Dedifferentiated amniotic fluid mesenchymal stem cell (primary cell): ENCODE results near the gene TP53I3.
"Not testable (repeated sequence)": the region's sequence is repeated elsewhere in the genome, so short reads cannot be mapped to it uniquely, and the experiment has no call there.

Source experiments
- DNase-seq: peaks from one replicate; pipeline ENCODE4 v3.0.0-alpha.2; 2016; ENCODE audit errors: extremely low spot score

TP53I3 gene

DNA sequence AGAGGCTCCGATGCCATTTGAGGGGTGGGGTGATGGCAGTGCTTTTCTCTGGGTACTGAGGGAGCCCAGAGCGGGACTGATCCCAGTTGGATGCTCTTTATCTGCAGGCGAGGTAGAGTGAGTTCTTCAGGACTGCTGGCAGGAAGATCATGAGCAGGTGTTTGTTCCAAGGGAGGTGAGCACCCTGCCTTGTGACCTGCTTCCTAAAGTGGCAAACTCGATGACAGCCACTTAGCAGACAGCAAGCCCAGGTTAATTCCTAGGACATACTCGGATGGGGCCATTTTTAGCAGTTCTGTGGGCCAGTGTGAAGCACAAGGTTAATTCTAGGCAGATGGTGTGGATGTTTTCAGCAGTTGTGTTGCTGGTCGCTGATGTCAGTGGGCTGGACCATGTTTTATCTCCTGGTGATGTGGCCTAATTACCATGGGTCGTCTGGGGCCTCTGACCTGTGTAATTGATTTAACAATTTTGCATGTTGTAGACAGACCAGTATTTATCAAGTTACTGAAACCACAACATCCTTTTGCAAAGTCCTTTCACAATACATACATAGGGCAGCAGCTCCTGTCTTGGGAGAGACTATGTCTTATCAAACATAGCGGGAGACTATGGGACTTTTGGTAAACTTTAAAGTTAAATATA is 30.1 kb downstream of the TP53I3 start:
- DNase-seq, result no peak

DNA sequence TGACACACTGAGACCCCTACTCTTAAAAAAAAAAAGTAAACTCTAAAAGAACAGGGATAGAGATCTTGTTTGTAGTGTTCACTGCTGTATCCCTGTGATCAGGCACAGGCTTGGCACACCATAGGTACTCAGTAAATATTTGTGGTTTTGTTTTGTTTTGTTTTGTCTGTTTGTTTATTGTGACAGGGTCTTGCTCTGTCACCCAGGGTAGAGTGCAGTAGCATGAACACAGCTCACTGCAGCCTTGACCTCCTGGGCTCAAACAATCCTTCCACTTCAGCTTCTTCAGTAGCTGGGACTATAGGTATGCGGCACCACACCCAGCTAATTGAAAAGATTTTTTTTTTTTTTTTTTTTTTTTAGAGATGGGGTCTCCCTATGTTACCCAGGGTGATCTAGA is 31.7 kb downstream of the TP53I3 start:
- no peak for DNase-seq

DNA sequence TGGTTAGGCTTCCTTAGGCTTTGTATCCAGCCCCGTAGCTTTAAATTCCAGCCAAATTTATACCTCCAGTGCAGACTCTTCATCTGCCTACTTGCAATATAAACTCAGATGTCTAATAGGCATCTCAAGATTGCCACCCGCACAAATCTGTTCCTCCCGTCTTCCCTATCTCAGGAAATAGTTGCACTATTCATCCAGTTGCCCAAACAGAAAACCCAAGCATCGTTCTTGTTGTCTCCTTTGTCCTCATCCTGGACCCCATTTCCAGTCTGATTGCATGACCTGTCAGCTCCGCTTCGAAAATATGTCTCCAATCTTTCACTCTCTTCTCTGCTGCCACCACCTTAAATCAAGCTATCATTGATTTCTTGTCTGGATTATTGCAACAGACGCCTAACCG is 32.8 kb downstream of the TP53I3 start:
- DNase-seq, result no peak

DNA sequence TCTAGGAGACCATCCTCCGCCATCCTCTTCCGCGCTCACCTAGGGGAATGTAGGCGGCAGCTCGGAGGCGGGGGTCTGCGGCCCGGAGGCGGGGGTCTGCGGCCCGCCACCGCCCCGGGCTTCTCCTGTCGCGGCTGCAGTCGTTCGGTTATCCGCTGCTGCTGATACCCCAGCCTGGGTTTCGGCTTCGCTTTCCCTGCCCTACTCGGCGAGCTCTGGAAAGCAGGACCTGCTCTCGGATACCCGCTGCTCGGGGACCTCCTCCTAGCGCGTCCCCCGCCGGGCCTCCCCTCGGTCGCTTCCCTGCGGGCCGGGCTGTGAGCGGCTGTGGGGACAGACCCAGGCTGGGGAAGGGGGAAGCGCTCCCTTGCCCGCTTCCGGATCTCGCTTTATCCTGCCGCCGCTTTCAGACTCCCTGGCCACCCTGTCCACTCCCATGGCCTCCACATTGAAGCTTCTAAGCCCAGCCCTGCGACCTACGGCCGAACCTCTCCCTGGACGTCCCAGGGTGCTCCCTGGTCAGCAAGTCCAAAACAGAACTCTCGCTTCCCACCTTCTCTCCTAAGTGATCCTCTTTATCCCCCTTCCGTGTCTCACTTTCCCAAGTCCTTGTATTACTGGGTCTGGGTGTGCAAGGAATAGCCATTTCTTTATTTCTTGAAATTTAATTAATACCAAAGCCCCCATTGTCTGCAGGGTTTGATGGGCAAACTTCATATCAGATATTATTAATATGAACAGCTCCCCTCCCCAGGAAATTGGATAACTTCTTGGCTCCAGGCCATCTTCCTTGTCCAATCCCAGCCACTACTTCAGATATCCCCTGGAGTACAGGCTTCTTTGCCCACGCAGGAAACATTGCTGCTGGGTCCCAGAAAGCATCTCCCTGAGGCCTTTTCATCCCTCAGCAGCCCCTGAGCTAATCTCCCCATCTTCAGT is 34.3 kb downstream of the TP53I3 start:
- DNase-seq, result no peak

DNA sequence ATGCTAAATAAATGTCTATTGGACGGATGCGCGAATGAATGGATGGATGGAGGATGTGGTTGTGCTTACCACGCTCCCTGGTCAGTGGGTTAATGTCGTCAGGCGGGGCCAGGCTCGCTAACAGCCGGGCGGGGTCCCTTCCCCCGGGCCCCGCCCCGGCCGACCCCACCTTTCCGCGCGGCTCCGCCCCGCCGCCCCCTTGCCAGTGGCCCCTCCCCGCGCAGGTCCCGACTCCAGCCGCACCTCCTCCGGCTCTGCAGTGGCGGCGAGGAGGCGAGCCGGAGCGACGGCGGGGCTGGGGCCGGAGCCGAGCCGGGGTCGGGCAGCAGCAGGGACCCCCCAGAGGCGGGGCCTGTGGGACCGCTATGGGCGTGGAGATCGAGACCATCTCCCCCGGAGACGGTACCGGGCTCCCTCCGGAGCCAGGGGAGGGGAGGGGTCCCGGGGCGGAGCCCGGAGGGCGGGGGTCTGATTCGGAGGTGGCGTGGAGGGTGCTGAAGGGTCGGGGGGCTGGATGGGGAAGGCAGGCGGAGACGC is 35.1 kb downstream of the TP53I3 start, which contains the start of gene FKBP1B:
FKBP1B (plus strand) TSS at position 257 of the 537 bp plus-strand sequence; CDS start at position 366, 109 bp downstream.
- no peak for DNase-seq

DNA sequence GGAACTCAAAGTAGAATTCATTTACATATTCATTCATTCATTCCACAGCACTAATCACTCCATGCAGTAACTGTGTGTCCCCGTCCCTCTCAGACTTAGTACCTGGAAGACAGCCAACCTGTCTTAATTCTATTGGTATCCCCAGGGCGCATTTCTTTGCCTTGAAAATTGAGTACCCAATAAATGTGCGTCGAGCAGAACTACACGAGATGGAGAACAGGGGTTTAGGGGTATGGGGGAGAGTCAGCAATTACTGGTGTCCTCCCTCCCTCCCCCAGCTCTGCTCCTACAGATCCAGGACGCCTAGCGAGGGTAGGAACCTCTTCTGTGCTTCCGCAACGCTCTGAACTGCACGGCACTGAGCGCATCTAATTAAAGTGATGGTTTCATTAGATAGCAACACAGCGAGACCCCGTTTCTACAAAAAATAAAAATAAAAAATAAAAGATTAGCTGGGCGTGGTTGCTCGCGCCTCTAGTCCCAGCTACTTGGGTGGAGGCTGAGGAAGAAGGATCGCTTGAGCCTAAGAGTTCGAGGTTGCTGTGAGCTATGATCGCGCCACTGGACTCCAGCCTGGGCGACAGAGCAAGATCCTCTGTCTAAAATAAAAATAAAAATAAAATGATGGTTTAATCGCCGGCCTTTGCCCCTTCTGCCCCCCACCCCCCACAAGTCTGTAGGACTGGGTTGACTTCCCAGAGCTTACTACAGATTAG is 35.7 kb downstream of the TP53I3 start:
- no peak for DNase-seq

DNA sequence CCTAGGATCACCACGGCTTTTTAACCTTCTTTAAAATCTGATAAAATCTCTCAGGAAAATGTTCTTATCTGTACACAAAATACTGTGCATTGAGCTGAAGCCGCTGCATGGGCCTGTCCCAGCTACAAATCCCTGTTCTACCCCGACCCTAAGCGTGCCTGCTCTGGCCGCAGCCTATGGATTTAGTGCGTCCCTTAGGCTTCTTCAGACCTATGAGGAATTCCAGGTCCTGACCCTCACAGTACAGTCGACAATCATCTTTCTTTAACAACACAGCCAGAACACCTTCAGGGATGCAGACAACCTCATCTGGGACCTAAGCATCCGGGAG is 37.0 kb downstream of the TP53I3 start:
- DNase-seq, result no peak

DNA sequence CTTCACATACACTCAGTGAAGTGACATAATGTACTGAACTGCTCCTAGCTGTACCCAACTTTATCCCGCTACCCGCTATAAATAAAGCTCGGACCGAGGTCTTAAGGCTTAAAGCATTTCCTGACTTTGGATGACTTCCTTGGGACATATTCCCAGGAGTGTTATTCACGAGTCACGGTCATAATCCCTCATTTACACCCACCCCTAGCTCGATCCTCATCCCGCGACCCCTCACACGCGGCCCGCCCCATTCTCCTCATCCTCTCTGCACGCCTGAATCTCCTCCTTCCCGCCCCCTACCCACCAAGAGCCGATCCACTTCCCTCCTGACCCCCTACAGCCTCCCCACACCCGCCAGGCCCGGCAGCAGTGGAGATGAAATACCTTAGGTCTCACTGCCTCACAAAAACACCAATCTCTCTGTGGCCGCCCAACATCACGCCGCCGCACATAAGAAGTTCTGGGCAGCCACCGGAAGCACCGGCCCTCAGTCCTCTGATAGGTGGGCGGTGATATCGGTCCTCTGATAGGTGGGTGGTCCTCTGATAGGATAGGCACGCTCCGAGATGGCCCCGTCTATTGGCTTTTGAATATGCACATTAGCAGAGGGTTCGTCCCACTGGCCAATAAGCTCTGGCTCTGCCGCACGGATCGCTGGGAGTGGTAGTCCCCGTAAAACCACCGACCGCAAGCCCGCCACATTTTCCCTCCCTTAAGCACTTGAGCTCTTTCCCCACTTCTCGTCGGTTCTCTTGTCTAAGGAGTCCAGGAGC is 37.5 kb downstream of the TP53I3 start, which contains the start of gene WDCP:
WDCP (minus strand) TSS at position 462 of the 773 bp plus-strand sequence. CDS start 7,897 bp downstream, outside the sequence.
- peak; percentile 99 for DNase-seq

DNA sequence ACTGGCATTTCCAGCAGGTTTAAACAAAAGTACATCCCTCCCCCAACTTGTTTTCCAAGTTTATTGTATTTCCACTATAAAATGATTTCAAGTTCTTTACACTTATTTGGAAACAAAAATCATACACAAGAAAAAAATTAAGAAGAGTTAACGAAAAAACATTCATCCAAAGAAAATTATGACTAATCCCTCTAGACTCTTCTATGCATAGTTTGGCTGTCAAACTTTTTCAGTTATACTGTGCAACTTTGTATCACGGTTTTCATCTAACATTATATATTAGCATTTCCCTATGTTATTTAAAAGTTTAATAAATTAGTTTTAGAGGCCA is 38.1 kb downstream of the TP53I3 start:
- DNase-seq, result no peak

DNA sequence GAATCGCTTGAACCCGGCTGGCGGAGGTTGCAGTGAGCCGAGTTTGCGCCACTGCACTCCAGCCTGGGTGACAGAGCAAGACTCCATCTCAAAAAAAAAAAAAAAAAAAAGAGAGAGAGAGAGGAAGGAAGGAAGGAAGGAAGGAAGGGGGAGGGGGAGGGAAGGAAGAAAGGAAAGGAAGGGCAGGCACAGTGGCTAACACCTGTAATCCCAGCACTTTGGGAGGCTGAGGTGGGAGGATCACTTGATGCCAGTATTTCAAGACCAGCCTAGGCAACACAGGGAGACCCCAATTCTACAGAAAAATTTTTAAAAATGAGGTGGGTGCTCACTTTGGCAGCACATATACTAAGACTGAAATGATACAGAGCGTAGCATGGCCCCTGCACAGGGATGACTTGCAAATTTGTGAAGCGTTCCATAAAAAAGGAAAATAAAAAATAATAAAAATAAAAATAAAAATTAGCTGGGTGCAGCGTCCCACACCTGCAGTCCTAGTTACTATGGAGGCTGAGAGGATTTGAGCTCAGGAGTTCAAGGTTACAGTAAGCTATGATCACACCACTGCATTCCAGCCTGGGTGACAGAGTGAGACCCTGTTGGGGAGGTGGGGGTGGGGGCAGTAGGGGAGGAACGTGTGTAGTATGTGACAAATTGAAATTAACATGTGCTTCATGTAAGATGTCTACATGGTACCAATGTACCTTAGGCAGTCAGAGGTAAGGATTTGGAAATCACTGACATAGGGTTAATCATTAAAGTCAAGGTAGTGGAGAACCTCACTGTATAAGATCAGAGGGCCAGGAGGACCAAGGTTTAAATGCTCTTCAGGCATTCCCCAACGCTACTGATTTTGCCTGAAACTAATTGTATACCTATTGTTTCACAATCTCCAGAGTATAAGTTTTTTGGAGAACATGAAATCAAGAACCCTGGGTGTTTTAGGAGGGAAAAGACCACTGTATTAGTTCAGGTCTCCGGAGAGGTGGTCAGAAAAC is 38.8 kb downstream of the TP53I3 start:
- DNase-seq, result no peak

DNA sequence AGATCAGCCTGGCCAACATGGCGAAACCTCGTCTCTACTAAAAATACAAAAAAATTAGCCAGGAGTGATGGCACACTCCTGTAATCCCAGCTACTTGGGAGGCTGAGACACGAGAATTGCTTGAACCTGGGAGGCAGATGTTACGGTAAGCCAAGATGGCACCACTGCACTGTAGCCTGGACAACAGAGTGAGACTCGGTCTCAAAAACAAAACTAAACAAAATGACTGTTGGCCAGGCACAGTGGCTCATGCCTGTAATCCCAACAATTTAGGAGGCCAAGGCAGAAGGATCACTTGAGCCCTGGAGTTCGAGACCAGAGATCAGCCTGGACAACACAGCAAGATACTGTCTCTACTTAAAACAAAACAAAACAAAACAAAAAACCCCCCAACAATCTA is 41.5 kb downstream of the TP53I3 start:
- not testable (repeated sequence) for DNase-seq

DNA sequence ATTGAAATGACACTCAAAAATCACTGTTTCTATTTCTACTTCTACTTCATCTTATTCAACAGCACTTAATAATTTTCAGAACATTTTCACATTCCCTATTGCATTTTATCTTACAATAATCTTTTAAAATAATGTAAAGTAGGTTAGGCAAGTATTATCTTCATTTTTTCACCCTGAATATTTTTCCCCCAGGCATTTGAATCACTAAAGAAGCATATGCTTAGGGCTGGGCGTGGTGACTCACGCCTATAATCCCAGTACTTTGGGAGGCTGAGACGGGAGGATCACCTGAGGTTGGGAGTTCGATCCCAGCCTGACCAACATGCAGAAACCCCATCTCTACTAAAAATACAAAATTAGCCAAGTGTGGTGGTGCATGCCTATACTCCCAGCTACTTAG is 44.1 kb downstream of the TP53I3 start:
- DNase-seq, result no peak

DNA sequence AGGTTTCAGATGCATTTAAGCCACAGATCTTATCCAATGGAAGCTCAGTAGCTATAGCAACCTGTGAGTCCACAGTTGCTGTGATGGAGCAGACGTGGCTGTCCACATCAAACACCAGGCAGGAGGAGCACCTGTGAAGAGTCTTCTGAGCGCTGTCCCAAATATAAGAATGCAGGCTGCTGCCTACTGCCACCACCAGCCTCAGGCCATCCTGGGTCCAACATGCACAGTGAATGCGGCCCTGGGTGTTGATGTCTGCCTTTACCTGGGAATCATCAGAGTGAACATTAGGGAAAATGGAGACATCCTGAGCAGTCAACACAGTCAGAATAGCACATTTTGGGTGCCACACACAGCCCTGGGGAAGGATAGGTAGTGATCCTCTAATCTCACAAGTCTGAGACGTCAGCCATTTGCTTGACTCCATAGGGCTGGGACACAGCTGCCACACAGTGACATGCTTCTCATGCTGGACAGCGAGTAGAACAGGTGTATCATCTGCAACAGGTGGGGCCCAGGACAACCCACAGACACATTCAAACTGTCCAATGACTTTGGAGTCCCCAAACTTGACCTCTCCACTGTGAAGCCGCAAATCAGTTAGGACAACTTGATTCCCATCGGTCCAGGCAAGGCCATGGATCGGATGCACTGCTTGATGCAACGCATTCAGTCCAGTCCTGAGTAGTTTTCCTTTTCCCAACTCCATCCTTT is 45.7 kb downstream of the TP53I3 start:
- DNase-seq, result no peak
